ENCODE measurements around the gene TEX14.
"Not testable (repeated sequence)": the region's sequence is repeated elsewhere in the genome, so short reads cannot be mapped to it uniquely, and the experiment has no call there.

TEX14 gene

DNA sequence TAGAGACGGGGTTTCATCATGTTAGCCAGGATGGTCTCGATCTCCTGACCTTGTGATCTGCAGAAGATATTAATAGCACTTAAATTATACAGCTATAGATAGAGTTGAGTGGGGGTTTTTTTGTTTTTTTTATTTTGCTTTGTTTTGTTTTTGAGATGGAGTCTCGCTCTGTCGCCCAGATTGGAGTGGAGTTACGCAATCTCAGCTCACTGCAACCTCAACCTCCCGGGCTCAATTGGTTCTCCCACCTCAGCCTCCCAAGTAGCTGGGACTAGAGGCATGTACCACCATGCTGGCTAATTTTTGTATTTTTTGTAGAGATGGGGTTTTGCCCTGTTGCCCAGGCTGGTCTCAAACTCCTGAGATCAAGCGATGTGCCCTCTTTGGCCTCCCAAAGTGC, 1.8 kb downstream of the TEX14 start:
- not testable (repeated sequence) for DNase-seq

DNA sequence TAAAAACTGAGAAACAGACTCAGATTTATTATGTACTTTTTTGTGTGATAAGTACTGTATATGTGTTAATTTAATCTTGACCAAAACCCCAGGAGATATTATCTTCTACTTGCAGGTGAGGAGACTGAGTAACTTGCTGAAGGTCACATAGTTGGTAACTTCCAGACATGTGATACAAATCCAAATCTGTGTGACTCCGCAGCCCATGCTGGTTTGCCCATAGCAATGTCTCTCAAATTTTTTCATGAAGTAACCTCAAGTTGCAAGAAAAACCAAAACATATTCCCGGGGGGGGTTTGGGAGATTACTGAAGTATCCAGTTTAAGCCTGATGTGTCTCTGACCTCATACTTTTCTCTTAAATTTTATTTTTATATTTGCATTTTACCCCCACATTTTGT, 3.3 kb downstream of the TEX14 start:
- no peak for DNase-seq

DNA sequence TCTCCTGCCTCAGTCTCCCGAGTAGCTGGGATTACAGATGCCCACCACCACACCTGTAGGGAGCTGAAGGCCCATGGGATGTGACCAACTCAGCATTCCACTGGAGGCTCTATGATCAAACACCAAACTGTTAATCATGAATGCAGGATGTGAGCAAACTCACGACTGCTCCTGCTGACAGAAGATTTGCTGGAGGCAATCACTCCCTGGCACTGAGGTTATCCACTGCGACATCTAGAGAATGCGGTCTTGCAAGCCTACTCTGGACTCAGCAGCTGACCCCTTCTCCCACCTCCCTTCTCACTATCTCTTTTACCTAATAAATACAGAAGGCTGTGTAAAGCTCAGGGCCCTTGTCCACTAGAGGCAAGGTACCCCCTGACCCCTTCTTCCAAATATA, 4.9 kb downstream of the TEX14 start:
- no peak for DNase-seq

DNA sequence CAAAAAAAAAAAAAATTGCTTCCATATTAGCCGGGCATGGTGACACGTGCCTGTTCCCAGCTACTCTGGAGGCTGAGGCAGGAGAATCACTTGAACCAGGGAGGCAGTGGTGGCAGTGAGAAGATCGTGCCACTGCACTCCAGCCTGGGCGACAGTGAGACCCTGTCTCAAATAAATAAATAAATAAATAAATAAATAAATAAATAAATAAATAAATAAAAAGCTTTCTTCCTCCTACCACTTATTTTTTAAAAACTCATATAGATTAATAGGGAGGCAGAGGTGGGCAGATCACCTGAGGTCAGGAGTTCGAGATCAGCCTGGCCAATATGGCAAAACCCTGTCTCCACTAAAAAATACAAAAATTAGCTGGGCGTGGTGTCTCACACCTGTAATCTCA, 7.4 kb downstream of the TEX14 start:
- DNase-seq = not testable (repeated sequence)

DNA sequence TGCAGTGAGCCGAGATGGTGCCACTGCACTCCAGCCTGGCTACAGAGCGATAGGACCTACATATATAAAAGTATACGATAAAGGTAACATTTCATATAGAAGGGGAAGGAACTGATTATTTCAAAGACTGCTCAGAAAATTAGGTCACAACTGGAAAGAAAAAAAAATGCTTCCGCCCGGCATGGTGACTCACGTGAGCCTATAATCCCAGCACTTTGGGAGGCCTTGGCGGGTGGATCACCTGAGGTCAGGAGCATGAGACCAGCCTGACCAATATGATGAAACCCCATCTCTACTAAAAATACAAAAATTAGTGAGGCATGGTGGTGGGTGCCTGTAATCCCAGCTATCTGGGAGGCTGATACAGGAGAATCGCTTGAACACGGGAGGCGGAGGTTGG, 7.8 kb downstream of the TEX14 start:
- no peak for DNase-seq

DNA sequence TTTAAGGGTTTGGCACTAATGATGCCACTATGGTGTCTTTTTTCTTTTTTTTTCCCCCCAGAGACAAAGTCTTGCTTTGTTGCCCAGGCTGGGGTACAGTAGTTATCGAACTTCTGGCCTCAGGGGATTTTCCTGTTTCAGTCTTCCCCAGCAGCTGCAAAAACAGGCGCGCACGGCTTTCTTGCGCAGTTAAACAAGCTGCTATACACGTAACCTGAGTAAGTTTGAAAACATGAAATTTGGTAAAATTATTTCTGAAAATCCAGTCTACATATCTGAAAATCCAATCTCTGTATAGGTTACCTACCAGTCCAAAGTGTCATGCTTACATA, 11.8 kb downstream of the TEX14 start:
- DNase-seq = no peak

DNA sequence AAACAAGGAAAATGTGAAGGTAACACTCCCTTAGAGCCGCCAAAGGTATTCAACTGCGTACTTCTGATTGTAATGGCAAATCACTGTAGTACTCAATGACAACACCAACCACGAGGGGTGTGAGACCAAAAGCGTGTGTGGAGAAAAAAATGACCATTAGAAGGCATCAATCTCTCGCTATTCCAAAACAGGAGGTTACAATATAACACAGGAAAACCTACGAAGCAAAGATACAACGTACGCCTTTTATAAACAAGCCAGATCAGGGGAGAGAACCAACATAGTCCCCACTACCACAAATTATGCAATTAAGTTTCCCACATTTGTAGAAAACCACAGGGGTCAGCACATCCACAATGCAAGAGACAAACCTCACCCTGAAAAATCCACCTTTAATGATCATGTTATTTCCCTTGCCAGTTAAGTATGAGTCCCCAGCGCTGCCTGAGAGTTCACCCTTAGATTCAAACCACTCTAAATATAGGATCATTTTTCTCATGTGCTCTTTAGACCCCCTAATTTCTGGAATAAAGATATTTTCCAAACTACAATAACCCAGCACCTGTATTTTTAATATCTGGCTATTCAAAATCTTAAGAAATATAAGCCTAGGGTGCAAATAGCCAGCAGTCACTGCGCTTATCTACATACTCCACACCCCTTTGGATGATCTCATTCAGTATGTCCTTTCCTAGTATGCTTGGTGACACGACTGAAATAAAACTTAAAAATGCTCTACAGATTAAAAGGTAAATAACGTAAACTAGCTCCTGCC, 12.4 kb downstream of the TEX14 start:
- DNase-seq = no peak

DNA sequence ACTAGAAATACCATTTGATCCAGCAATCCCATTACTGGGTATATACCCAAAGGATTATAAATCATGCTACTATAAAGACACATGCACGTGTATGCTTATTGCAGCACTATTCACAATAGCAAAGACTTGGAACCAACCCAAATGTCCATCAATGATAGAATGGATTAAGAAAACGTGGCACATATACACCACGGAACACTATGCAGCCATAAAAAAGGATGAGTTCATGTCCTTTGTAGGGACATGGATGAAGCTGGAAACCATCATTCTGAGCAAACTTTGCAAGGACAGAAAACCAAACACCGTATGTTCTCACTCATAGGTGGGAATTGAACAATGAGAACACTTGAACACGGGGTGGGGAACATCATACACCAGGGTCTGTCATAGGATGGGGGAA, 13.6 kb downstream of the TEX14 start:
- not testable (repeated sequence) for DNase-seq

DNA sequence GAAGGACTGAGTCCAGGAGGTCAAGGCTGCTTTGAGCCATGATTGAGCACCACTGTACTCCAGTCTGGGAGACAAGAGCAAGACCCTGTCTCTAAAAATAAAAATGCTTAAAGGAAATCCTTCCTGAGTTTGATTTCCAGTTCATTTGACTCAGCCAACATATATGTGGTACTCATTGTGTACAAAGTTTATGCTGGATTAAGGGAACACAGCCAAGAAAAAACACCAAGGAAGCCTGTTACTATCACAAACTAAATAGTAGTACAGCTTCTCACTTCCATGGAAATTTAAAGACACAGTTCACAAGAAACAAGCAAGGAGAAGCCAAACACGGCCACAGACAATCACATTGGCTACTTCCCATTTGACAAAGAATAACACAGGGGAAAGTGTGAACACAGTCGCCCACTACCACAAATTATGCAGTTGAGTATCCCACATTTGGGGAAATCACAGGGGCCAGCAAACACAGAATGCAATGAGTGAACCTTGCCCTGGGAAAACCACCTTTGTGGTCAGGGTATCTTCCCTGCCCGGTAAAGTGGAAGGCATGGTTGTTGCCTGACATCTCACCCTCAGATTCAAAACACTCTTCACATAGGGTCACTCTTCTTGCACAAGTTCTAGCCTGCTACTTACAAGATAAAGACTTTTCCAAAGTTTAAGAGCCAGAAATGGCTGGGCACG, 14.5 kb downstream of the TEX14 start:
- DNase-seq = no peak

DNA sequence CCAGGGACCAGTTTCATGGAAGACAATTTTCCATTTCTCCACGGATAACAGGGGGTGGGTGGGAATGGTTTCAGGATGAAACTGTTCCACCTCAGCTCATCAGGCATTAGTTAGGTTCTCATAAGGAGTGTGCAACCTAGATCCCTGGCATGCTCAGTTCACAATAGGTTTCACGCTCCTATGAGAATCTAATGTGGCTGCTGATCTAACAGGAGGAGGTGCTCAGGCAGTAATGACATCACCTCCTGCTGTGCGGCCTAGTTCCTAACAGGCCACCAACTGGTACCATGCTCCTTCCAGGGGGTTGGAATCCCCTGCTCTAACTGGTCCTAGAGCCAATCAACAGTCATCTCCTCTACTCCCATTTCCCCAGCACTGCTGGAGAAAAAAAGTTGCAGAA, 19.9 kb downstream of the TEX14 start:
- no peak for DNase-seq

DNA sequence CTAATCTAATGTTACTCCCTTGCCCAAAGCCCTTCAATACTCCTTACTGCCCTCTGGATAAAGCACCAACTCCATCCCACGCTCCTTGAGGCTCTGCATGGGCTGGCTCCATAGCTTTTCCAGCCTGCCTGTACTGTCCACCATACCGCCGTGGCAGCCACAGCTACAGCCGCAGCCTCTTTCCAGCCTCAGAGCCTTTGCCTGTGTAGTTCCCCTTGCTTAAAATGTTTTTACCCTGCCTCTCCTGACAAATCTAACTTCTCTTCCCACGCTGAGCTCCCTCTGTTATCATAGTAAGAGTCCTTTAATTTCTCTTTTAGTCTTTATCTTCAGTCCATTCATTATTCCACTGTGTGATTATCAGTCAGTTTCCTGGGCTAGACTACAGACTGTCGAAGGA, 22.0 kb downstream of the TEX14 start:
- no peak for DNase-seq

DNA sequence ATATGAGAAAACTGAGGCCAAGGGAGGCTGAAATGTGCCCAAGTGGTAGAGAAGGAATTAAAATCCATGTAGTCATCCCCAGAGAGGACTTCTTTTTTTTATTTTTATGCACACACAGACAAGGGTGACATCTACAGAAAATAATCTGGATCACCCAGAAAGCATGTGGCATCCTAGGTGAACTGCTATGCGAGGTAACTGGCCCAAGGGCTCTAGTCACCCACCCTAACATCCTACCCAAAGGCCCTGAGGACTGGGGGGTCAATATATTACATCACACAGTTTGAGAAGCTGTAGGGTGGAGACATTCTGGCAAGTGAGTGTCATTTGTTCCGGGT, 23.3 kb downstream of the TEX14 start:
- DNase-seq = no peak

DNA sequence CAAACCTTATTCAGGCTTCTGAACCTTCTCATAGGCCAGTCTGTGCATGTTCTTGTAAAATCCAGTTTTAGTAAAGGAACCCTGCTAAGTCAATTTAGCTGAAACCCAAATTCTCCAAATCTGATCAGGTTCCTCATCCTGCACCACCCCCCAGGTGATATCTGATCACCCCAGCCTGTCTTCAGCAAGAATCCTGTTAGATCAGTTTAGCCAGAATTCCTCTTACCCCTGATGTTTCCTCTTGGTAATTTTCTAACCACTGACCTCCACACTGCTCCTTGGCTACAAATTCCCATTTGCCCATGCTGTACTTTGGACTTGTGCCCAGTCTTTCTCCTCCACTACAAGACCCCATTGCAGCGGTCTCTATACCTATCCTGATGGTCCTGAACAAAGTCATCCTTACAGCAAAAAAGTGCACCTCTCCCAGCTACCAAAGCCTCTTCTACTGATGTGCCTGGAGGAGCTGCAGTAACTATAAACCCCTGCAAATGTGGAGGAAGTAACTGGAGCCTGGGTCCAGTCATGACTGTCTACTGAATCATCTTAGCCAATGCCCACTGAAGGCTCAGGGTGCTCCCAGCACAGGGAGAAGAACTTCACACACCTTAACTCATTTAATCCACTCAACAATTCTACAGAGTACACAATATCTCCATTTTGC, 23.8 kb downstream of the TEX14 start:
- no peak for DNase-seq

DNA sequence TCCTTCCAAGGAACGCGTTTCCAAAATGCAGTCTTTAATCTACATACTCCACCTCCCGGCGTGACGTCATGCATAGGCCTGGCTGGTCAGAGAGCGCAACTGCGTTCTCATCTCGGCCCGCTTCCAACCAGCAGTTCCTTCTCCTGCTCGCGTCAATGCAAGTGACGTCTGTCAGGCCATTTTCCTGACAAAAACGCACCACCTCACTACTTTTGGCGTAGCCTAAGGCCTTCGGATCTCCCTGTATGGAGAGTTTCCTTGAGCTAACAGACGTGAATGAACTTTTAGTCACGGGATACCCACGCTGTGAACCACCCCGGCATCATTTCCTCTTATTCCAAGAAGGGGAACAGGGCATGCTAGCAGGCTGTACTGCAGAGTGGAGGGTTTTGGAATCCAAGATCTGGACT, 25.0 kb downstream of the TEX14 start:
- DNase-seq = no peak

DNA sequence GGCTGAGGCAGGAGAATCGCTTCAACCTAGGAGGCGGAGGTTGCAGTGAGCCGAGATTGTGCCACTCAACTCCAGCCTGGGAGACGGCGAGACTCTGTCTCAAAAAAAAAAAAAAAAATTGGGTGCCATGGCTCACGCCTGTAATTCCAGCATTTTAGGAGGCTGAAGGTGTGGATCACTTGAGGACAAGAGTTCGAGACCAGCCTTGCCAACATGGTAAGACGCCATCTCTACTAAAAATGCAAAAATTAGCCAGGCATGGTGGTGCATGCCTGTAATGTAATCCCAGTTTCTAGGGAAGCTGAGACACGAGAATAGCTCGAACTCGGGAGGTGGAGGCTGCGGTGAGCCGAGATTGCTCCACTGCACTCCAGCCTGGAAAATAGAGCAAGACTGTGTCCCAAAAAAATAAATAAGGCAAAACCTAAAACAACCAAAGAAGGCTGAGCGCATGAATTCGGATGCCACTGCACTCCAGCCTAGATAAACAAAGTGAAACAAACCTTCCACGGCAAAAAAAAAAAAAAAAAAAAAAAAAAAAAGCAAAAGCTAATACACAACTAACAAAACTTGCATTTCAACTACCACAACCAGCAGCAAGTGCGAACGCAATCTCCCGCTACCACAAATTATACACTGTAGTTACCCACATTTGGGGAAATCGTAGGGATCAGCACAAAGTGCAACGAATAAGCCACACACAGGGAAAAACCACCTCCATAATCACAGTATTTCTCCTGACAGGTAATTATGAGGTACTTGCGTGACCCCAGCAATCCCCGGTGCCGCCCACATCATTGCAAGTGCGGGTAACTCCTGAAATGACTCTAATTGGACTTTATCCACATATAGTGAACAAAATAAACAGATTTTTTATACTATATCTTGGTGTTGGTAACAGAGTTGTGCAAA, 25.6 kb downstream of the TEX14 start:
- no peak for DNase-seq

DNA sequence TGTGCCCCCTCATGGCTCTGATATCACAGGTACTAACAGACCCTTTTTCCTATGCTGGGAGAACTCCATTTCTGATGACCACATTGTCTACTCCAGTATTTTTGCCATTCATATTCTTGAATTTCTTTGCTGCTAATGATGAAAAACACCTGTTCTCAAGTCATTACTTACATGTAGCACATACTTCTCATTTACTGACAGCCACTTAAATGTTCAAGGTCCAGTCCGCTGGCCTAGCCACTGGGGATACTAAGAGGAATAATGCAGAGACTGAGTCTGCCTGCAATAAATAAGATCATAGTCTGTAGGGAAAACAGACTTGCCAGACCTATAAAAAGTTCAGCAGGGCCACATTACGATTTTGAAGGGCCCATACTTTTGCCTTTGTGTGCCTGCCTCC, 27.5 kb downstream of the TEX14 start:
- DNase-seq = no peak

DNA sequence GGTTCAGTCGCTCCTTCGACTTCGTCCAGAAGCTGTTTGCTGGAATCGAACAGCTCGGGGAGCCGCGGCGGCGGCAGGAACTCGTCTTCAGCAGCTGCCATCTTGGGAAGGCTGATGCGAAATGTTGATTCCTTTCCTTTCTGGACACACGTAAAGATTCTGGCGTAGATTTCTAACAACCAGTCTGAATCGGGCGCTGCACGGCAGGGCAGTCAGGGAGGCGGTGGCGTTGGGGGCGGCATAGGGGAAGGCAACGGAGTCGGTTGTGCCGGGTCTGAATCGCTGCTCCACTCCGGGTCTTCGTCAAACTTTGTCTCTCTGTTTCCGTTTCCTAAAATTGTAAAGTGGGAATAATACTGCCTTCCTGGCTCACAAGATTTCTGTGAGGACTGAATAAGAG, 30.3 kb downstream of the TEX14 start:
- DNase-seq = no peak

DNA sequence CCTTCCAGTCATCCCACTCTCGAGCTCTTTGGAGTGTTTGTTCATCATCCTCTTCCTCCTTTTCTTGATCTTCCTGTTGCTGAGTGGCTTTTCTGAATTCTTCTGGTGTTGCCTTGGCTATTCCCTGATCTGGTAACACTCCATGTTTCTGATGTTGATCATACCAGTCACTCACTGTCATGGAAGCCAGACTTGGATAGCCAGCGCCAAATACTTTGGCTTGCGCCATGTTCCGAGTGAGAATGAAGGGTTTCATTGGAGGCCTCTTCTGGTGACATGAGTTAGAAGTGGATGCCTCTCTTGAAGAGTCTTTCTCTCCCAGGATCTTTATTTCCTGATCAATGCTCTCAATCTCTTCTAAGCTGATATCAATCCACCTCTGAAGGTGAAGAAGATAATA, 31.2 kb downstream of the TEX14 start:
- DNase-seq = no peak

DNA sequence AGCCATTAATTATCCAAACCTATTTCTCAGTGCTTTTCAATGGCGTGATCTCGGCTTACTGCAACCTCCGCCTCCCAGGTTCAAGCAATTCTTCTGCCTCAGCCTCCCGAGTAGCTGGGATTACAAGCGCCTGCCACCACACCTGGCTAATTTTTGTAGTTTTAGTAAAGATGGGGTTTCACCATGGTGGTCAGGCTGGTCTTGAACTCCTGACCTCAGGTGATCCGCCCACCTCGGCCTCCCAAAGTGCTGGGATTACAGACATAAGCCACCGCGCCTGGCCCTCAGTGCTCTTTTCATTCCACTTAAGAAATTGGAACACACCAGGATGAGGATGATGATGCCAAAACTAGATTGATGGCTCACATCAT, 32.1 kb downstream of the TEX14 start:
- not testable (repeated sequence) for DNase-seq

DNA sequence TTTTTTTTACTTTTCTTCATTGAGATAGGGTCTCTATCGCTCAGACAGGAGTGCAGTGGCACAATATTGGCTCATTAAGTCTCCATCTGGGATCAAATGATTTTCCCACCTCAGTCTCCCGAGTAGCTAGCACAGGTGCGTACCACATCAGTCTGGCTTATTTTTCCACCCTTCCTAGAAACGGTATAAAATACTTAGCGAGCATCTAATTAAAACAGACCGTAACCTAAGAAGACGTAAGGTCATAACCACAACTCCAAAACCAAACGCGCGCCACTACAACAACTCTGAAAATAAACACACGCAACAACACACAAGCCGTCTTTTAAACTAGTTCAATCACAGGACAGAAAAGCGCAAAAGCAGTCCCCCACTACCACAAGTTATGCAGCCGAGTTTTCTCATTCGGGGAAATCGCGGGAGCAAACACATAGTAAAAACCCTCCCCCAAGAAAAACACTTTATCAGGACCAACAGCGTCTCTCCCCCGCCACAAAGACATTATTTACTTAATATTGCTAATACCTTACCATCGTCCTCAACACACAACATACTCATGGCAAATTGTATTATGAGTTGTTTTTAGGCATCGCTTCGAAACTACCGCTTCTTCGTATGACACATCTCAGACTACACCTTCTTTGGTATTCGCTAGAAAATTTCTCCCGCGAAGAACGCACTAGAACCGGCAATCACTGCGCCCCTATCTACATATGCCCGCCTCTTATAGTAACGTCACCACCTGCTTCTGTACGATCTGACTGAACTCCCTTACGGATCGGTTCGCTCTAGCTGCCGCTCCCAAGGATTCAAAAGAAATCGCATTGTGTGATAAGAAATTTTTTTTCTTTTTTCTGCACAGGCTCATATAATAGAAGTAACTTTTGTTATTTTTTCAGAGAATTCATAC, 32.8 kb downstream of the TEX14 start:
- DNase-seq = peak; percentile 31

DNA sequence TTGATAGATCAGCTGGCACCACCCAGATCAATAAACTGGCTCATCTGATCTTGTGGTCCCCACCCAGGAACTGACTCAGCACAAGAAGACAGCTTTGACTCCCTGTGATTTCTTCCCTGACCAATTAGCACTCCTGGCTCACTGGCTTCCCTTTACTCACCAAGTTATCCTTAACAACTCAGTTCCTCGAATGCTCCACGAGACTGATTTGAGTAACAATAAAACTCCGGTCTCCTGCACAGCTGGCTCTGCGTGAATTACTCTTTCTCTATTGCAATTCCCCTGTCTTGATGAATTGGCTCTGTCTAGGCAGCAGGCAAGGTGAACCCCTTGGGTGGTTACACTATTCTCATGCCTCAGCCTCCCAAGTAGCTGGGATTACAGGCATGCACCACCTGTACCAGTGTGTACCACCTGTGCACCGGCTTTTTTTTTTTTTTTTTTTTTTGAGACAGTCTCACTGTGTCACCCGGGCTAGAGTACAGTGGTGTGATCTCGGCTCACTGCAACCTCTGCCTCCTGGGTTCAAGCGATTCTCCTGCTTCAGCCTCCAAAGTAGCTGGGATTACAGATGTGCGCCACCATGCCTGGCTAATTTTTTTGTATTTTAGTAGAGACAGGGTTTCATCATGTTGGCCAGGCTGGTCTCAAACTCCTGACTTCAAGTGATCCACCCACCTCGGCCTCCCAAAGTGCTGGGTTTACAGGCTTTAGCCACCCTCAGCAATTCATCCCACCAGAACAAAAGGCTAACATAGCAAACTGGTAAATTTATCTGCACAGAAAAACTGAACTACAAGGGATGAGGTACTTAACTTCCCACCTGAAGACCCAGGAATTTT, 33.7 kb downstream of the TEX14 start:
- not testable (repeated sequence) for DNase-seq
